Upper lobe of right lung (tissue), 1 donor: ENCODE results near the gene HDAC10. TPM values are rescaled to one million over a fixed set of nuclear protein-coding genes. Genes with fewer than 3 reads are reported as not detected.
A peak's percentile ranks its signal among the peaks of the same experiment; 100 is the strongest.

ENCODE experiments used
- ATAC-seq: fragments of 200-7000 bp; cut with Tn5 transposase; one replicate; pipeline ENCODE4 v1.9.1; 2020; ENCODE audit warnings: mild to moderate bottlenecking, moderate library complexity
- DNase-seq: peaks from one replicate; pipeline ENCODE4 v3.0.0-alpha.2; 2020
- H3K27ac ChIP-seq: fragments of 200-600 bp; one replicate; pipeline ENCODE4 v1.8.0; 2022
- H3K27me3 ChIP-seq: fragments of 200-600 bp; one replicate; pipeline ENCODE4 v1.8.0; 2022; ENCODE audit warnings: mild to moderate bottlenecking
- H3K36me3 ChIP-seq: fragments of 200-600 bp; one replicate; pipeline ENCODE4 v1.8.0; 2022
- H3K4me1 ChIP-seq: fragments of 200-600 bp; one replicate; pipeline ENCODE4 v1.8.0; 2022
- H3K4me3 ChIP-seq: fragments of 200-600 bp; one replicate; pipeline ENCODE4 v1.8.0; 2022; ENCODE audit warnings: mild to moderate bottlenecking
- H3K9me3 ChIP-seq: fragments of 200-600 bp; one replicate; pipeline ENCODE4 v1.8.0; 2022
- CTCF ChIP-seq: fragments of 200-600 bp; IDR thresholded peaks from one replicate; pipeline ENCODE4 v1.8.0; 2022; ENCODE audit warnings: antibody characterized with exemption
- intact Hi-C: fragments of 100-400 bp; cut with DNase I; formaldehyde crosslinking; loops from one replicate; pipeline ENCODE4 v1.11.0; 2022
- total RNA-seq: library from RNA; stranded (reverse); fragmentation: NEBNext Ultra II Directional; extraction: Animal tissue kit (Norgen Biotek cat#: 25700); gene quantifications from one replicate; pipeline ENCODE4 v1.2.1, GENCODE V29; 2021
- donor health status: DM: no; HTN: yes; CAD: no; lungs with severe emphysema.

The HDAC10 gene
- total RNA-seq, 1 donor from 2014 or later, result 48.9 TPM

- peaks cover 25% of the 10 kb centered on the region for H3K36me3 ChIP-seq
- H3K4me1 ChIP-seq, result peaks cover 53% of the 10 kb centered on the region
Measured at GRCh38 chr22:50245214-50246072, 5.6 kb downstream of the HDAC10 start.

GRCh38 chr22:50244420-50245213 is 6.4 kb downstream of the HDAC10 start, which contains the start of gene TUBGCP6:
Gene TUBGCP6 (minus strand): TSS chr22:50245023. CDS start chr22:50244459, 564 bp downstream.
- Histone ChIP-seq H3K9me3 (no peaks in the 10 kb centered on the region), H3K36me3 (peaks cover 33% of the 10 kb centered on the region), H3K4me3 (peak within 1 kb of the TSS; percentile 87), H3K4me1 (peaks cover 45% of the 10 kb centered on the region), H3K27me3 (no peaks in the 10 kb centered on the region), H3K27ac (peak within 1 kb of the TSS; percentile 88)
- DNase-seq (peak; percentile 98), ATAC-seq (peak; percentile 92)
- peak; percentile 21 for TF ChIP-seq CTCF
- intact Hi-C loops, result no loop called here

More at GRCh38 chr22:50245214-50246072, 5.6 kb downstream of the HDAC10 start:
- no peak for DNase-seq
- Histone ChIP-seq H3K9me3 (no peaks in the 10 kb centered on the region), H3K27me3 (no peaks in the 10 kb centered on the region), H3K27ac (peak overlapping the region; percentile 88), H3K4me3 (peak overlapping the region; percentile 87)
- intact Hi-C loops, result no loop called here
- TF ChIP-seq CTCF, result no peak
- peak; percentile 52 for ATAC-seq

GRCh38 chr22:50243685-50244419 is 7.2 kb downstream of the HDAC10 start:
- Histone ChIP-seq H3K36me3 (peaks cover 41% of the 10 kb centered on the region), H3K27ac (peak overlapping the region; percentile 88), H3K4me1 (peaks cover 43% of the 10 kb centered on the region), H3K9me3 (no peaks in the 10 kb centered on the region), H3K27me3 (no peaks in the 10 kb centered on the region), H3K4me3 (peak overlapping the region; percentile 87)
- no peak for DNase-seq
- TF ChIP-seq CTCF, result no peak
- intact Hi-C loops, result no loop called here
- no peak for ATAC-seq

DNA sequence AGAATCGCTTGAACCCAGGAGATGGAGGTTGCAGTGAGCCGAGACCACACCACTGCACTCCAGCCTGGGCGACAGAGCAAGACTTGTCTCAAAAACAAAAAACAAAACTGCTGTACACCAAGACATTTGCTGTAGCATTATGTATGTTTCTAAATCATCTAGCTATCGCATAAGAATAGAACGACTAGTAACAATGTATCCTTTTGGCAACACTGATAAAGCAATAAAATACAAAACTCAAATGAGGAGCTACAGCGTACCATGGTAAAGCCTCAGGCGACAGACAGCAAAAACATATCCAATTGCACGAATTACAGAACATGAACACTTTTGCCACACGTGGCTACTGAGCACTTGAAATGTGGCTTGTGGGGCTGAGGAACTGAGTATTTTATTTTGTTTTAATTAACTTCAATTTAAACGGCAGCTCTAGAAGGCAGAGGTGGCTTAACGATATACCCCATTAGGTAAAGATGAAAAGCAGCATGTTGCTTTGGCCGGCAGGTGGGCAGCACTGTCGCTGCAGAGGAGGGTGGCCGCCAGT is 8.6 kb downstream of the HDAC10 start:
- peaks cover 37% of the 10 kb centered on the region for H3K36me3 ChIP-seq
- H3K27me3 ChIP-seq, result no peaks in the 10 kb centered on the region
- DNase-seq (no peak), ATAC-seq (no peak)
- peaks cover 43% of the 10 kb centered on the region for H3K4me1 ChIP-seq
- TF ChIP-seq CTCF, result no peak
- H3K27ac ChIP-seq, result no peak overlapping the region
- intact Hi-C loops, result no loop called here
- no peaks in the 10 kb centered on the region for H3K9me3 ChIP-seq
- H3K4me3 ChIP-seq, result peak overlapping the region; percentile 87

GRCh38 chr22:50238755-50239154 is 12.3 kb downstream of the HDAC10 start:
- no peak for DNase-seq
- intact Hi-C loops, result no loop called here
- Histone ChIP-seq H3K27ac (no peak overlapping the region), H3K4me3 (no peak overlapping the region), H3K4me1 (peaks cover 31% of the 10 kb centered on the region), H3K27me3 (no peaks in the 10 kb centered on the region), H3K36me3 (peaks cover 26% of the 10 kb centered on the region), H3K9me3 (no peaks in the 10 kb centered on the region)
- TF ChIP-seq CTCF, result no peak
- ATAC-seq, result no peak
